ENCODE measurements around the gene CLEC3B.
"Not testable (repeated sequence)": the region's sequence is repeated elsewhere in the genome, so short reads cannot be mapped to it uniquely, and the experiment has no call there.

Gene CLEC3B

GRCh38 chr3:45037720-45038455 lies 11.8 kb downstream of the CLEC3B start:
- DNase-seq = peak; percentile 92 to 95

GRCh38 chr3:45041666-45042065 lies 15.6 kb downstream of the CLEC3B start:
- DNase-seq = no peak

GRCh38 chr3:45042162-45042561 lies 16.1 kb downstream of the CLEC3B start:
- DNase-seq = no peak

GRCh38 chr3:45043728-45044299 lies 17.7 kb downstream of the CLEC3B start:
- DNase-seq = no peak

GRCh38 chr3:45048244-45048643 lies 22.1 kb downstream of the CLEC3B start:
- DNase-seq = no peak

- DNase-seq = no peak
These were observed 23.7 kb downstream of the CLEC3B start for GRCh38 chr3:45049807-45050206.

GRCh38 chr3:45051685-45052084 lies 25.6 kb downstream of the CLEC3B start:
- no peak for DNase-seq

GRCh38 chr3:45053805-45054195 lies 27.7 kb downstream of the CLEC3B start:
- DNase-seq = not testable (repeated sequence)

- no peak for DNase-seq
These were observed 28.2 kb downstream of the CLEC3B start for GRCh38 chr3:45054196-45054857.

- no peak for DNase-seq
These were observed 28.9 kb downstream of the CLEC3B start for GRCh38 chr3:45055032-45055410.

- peak in 1 of 2 experiments; percentile 39 for DNase-seq
These were observed 29.5 kb downstream of the CLEC3B start for GRCh38 chr3:45055411-45056143.

- DNase-seq = no peak
These were observed 30.7 kb downstream of the CLEC3B start for GRCh38 chr3:45056608-45057301.

- no peak for DNase-seq
These were observed 31.5 kb downstream of the CLEC3B start for GRCh38 chr3:45057557-45057956.

GRCh38 chr3:45059132-45059531 lies 33.0 kb downstream of the CLEC3B start:
- DNase-seq = no peak

- DNase-seq = no peak
These were observed 34.2 kb downstream of the CLEC3B start for GRCh38 chr3:45060165-45060892.

- no peak for DNase-seq
These were observed 36.6 kb downstream of the CLEC3B start for GRCh38 chr3:45062697-45063070.

GRCh38 chr3:45064512-45065372 lies 38.6 kb downstream of the CLEC3B start:
- no peak for DNase-seq

GRCh38 chr3:45065373-45065720 lies 39.2 kb downstream of the CLEC3B start:
- DNase-seq = no peak

GRCh38 chr3:45066109-45066801 lies 40.2 kb downstream of the CLEC3B start:
- no peak for DNase-seq

GRCh38 chr3:45067486-45067885 lies 41.4 kb downstream of the CLEC3B start:
- DNase-seq = no peak

- no peak for DNase-seq
These were observed 41.8 kb downstream of the CLEC3B start for GRCh38 chr3:45067941-45068340.
